Amniotic stem cell (primary cell): ENCODE data around the gene DONSON.
"Not testable (repeated sequence)": the region's sequence is repeated elsewhere in the genome, so short reads cannot be mapped to it uniquely, and the experiment has no call there.

Experiments
- DNase-seq: peaks from one replicate; lab custom pipeline; 2025; lab: John Stamatoyannopoulos, UW

DONSON gene, protein sequence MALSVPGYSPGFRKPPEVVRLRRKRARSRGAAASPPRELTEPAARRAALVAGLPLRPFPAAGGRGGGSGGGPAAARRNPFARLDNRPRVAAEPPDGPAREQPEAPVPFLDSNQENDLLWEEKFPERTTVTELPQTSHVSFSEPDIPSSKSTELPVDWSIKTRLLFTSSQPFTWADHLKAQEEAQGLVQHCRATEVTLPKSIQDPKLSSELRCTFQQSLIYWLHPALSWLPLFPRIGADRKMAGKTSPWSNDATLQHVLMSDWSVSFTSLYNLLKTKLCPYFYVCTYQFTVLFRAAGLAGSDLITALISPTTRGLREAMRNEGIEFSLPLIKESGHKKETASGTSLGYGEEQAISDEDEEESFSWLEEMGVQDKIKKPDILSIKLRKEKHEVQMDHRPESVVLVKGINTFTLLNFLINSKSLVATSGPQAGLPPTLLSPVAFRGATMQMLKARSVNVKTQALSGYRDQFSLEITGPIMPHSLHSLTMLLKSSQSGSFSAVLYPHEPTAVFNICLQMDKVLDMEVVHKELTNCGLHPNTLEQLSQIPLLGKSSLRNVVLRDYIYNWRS

DNA sequence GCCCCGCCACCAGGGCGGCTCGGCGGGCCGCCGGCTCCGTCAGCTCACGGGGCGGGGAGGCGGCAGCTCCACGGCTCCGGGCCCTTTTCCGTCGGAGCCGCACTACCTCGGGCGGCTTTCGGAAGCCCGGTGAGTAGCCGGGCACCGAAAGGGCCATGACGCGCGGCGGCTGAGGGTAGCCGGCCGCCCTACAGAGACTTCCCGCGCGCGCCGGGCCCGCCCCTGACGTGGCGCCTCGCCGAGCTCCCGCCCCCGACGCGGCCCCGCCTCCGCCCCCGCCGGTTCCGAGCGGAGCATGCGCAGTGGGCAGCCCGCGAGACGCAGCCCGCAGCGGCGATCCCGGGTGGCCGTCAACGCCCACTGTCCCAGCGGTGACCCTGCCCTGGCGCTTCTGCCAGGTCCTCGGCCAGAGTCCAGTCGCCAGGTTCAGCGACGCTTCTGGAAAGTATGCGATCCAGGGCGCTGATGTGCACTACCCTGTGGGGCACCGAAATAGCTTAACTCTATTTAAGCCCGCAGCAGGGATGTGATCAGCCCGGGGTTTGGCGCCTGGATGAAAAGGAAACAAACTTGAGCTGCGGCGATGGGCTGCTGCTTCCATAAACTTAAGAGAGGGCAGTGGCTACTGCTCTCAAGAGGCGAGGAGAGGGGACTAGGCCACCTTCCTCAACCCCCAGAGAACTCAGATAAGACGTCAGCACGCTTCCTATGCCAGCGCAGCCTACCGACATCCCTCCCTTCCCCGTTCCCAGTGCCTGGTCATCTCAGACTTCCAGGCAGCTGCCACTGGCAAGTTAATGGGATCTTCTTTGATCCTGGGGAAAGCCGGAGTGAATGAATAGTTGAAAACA is at the start of gene DONSON:
Gene DONSON, minus strand, starts transcription at position 200 of the 851 bp plus-strand sequence. Its CDS starts 43 bp downstream, at position 157.
- DNase-seq, result peak; percentile 57

DNA sequence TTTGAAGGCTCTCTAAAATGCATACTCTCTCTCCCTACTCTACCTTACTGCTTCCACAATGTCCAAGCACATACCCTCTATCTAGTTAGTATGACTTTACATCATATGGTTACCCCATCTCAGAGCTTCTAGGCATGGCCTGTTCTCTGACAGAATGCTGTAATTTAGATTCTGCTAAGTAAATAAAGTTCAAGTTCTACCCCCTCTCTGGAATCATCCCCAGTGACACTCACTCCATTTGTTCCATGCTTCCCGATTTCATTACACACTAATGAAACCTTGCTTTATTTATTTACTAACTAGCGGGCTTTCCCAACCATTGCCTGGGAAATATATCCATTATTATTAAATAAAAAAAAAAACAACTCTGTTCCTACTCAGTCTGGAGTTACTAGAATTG is 45.8 kb upstream of the DONSON start:
- DNase-seq, result no peak

DNA sequence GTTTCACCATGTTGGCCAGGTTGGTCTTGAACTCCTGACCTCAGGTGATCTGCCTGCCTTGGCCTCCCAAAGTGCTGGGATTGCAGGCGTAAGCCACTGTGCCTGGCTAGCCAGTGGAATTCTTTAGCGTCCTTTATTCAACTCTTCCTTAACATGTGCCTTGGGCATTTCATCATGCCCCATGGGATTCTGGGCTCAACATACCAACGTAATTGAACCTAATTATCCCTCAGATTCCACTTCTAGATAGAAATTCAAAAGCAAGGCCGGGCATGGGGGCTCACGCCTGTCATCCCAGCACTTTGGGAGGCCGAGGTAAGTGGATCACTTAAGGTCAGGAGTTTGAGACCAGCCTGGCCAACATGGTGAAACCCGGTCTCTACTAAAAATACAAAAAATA is 37.7 kb upstream of the DONSON start:
- DNase-seq, result not testable (repeated sequence)

DNA sequence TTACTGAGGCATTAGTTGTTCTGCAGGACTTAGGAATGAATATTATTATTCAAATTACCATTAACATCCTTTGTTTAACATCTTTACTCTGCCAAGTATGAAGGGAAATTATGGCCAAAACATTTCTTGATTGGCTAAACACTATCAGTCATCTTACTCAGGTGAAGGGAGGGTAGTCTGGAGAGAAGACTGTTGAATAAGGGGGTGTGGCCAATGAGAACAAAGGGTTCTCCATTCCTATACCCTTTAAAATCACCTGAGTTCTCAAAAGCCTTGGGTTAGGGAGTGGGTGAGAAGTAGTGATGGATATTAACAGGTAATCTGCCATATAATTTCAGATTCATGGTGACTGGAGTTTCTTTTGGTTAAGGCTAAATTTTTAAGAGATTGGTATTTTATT is 33.8 kb upstream of the DONSON start:
- no peak for DNase-seq

DNA sequence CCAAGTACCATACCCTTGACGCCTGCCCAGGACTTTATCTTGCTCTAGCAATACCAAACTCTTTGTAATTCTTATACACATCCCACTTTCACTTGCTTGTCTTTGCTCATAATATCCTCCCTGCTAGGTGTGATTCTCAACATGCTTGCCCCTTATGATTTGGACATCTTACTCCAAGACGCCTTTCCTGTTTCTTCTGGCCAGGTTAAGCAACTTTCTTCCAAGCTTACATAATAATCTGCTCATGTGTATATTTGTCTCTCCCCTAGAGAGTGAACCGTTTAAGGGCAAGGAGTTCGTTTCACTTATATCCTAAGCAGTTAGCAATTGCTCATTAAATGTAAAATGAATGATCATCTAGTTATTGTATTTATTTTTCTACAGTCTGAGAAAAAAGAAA is 31.2 kb upstream of the DONSON start:
- DNase-seq, result no peak

DNA sequence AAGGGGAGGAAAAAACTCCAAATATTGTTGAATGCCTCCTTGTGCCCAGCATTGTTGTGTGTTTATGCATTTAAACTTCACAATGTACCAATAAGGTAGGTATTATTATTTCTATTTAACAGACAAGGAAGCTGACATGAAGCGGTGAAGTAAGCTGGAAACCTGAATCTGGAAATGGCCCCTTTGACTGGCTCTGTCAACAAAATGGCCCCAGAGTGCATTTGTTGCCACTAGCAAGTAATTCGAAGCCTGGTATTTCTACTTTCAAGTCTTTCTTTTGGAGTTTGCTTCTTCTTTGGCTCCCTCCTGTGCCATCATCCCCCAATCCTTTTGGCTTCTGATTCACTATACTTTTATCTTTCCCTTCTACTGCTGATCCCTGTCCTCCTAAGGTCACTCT is 29.9 kb upstream of the DONSON start:
- no peak for DNase-seq

DNA sequence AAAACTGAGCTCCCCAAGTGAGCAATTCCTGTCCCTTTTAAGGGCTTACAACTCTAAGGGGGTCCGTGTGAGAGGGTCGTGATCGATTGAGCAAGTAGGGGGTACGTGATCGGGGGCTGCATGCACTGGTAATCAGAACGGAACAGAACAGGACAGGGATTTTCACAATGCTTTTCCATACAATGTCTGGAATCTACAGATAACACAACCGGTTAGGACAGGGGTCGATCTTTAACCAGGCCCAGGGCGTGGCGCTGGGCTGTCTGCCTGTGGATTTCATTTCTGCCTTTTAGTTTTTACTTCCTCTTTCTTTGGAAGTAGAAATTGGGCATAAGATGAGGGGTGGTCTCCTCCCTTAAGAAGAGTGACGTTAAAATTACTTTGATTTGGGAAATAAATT is 29.1 kb upstream of the DONSON start:
- DNase-seq, result not testable (repeated sequence)

DNA sequence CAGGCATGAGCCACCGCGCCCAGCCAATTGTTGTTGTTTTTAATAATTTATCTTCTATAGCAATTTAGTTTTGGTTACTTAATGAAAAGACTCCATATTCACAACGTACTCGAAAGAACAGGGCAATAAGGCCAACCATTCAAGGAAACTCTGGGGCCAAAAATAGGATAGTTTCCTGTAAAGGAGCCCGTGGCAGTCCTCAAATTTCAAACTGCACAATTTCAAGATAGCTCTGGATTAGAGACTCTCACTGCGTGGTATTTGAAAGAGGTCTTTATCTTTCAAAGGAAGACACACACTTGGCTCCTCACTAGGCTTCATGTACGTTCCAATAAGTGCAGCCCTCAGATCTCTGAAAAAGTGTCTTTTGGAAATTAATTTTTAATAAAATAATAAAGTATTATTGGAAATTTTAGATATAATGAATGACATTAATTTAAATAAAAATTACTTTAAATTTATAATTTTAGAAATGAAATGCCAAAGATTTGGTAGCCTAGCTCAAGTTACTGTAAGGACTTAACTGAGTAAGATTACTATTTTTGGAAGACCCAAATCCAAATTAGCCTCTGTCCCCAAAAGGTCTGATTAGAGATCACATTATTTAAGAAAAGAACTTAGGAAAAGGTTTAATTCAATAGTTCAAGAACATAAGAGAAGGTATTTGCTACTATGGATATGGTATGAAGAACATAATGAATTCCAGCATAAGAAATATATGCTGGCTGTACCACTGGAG is 22.7 kb upstream of the DONSON start:
- no peak for DNase-seq

DNA sequence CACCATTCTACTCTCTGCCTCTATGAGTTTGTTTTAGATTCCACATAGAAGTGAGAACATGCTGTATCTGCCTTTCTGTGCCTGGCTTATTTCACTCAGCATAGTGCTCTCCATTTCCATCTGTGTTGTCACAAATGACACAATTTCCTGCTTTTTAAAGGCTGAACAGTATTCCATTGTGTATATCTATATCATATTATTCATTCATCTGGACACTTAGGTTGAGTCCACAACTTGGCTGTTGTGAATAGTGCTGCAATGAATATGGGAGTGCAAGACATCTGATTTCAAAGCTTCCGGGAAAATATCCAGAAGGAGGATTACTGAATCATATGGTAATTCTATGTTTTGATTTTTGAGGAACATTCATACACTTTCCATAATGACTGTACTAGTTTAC is 20.1 kb upstream of the DONSON start:
- DNase-seq, result no peak

DNA sequence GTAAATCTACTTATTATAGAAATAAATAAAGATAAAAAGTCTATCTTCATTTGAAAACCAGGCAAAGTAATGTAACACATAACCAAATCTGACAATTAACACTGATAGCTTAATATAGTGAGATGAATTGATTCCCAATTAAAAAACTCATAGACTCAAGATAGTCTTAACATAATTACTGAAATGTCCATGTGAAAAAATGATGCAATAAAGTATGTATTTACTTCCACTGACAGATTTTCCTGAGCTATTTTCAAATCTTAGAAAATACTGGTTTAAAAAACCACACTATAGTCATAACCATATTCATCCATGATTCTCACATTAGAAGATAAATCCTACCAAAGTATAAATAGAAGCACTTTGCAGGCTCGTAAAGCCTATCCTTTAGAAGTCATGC is 9.6 kb upstream of the DONSON start:
- no peak for DNase-seq

DNA sequence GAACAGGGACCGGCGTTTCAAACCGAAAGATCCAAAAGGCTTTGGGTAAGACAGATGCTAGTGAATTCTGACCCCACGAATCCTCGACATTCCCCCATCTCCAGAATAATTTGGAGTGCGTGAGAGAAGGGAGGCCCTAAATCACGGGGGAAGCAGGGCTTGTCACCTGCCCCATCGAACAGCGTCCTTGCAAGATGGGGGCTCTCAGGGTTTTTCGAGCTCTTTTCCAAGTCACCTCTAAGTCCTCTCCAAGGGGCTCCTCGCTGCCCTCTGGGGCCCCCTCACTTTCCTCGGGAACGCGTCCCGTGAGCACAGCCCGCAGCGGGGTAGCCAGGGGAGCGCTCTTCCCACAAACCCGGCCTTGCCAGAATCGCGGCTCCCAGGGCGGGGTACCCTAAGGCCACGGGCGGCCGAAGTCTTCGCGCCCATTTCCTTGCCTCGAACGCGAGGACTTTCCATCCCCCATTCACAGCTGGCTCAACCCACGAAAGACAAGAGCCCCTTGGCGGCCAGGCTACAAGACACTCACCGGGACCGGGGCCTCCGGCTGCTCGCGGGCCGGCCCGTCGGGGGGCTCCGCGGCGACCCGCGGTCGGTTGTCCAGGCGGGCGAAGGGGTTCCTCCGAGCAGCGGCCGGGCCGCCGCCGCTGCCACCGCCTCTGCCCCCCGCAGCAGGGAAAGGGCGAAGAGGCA is 546 bp downstream of the DONSON start:
- DNase-seq, result no peak

DNA sequence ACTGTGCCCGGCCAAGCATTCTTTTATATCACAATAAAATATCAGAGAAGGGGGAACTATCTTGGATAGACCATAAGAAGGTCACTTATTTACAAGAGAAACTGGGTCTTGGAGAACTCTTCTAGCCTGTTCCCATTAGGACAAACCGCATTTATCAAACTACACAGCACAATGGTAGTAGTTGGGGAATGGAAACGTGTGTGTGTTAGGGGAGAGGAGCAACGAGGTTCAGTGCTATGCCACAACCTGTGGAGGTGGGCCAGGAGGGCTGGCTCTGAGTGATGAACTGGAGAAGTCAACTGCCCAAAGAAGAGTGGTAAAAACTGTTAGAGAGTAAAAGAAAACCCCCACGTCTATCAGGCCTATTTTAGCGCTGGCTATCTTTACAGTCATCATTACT is 1.6 kb downstream of the DONSON start:
- no peak for DNase-seq

DNA sequence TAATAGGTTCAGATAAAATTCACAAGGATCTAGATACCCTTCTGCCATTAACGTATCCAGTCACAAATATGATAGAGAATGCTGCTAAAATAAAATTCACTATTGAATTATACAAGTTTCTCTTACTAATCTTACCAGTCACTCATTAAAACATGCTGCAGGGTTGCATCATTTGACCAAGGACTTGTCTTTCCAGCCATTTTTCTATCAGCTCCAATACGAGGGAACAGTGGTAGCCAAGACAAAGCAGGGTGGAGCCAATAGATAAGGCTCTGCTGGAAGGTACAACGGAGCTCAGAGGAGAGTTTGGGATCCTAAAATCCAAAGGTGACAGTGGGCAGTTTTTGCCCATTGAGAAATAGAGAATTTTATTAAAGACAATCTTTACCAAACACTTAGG is 4.0 kb downstream of the DONSON start:
- DNase-seq, result no peak

DNA sequence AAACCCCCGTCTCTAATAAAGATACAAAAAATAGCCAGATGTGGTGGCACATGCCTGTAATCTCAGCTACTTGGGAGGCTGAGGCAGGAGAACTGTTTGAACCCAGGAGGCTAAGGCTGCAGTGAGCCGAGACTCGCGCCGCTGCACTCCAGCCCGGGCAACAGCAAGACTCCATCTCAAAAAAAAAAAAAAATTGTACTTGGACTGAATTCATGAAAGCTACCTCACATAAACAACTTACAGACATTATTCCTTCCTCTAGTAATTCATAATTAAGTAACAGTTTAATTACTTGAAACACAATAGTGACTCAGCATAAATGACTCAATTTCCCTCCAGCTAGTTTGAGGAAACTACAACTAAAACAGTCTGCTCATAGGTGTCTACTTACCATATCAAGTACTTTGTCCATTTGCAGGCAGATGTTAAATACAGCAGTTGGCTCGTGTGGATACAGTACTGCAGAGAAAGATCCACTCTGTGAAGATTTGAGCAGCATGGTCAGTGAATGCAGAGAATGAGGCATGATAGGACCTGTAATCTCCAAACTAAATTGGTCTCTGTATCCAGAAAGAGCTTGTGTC is 9.4 kb downstream of the DONSON start:
- DNase-seq, result no peak

DNA sequence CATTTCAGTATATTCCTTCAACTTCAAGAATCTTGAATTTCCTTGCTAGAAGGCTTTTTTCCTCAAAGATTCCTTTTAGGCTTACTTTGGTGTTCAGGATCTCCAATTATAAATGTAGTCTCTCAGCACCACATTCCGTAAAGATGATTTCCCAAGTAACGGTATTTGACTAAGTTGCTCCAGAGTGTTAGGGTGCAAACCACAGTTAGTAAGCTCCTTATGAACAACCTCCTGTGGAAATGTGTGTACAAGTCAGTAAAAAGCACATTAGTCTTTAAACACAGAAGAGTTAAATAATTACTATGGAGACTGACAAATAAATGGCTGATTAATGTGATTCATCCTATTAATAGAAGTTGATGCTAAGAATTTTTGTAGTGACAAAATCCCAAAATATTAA is 10.3 kb downstream of the DONSON start:
- DNase-seq, result no peak

DNA sequence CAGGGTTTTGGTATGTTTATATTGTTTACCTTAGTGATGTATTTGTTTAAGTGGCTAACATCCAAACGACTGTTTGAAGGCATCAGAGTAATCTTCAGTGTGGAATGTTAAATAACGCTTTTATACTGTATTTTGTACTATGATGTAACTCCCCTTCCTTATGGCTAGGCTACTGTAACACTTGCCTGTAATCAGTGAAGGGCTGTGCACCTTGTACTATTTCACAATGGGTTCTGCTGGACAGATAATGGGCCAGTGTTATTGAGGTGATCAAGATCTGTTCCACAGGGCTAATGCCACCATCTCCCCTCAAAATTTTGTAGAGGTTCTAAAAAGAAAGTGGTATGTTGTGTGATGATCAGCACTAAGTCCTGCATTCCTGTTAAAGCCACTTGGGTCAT is 11.7 kb downstream of the DONSON start:
- not testable (repeated sequence) for DNase-seq

DNA sequence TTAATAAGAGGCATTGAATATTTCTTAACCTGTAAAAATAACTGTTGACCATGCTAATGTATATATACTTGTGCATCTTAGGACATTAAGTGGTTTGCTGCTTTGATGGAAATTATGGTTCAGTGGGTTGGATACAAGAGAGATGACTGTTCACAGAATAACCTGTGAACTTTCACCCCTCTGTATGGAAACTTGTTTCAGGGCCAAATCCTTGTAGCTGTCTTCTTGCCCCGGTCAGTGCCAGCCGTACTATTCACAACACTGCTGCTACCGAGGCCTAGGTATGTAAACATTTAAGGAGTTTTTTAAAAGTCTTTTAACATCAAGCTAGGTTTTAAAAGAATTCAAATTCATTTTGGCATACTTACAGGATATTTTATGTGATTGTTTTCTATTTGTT is 16.1 kb downstream of the DONSON start:
- no peak for DNase-seq

DNA sequence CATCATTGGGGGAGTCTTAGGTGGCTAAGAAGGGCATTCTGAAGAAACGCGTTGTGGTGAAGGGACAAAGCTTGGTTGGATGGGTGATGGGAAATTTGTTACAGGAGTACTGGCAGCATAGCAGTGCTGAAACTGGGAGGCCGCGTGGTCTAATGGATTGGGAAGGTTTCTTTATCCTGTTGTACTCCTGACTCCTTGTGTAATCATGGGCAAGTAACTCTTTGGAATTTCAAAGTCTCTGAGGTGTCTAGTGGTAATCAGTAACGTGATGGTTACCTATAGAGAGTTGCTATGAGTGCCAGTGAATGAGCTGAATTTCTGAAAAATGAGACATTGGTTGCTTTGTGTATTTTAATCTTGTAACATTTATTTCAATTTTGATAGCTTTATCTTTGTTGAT is 18.5 kb downstream of the DONSON start:
- no peak for DNase-seq

DNA sequence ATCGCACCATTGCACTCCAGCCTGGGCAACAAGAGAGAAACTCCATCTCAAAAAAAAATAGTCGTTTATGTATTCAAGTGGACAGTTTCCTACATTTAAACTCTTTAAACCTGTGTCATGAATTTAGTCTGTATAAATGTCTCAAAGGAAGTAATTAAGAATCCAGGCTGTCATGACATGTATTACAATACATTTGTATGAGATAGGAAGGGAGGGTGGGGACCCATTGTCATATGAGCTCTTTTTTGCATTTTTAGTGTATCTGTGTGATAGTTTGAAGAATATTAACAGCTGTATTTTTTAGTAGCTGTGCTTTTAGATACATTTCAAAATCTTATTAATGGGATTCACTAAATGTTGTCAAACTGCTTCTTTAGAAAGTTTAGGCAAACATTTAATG is 20.0 kb downstream of the DONSON start:
- no peak for DNase-seq

DNA sequence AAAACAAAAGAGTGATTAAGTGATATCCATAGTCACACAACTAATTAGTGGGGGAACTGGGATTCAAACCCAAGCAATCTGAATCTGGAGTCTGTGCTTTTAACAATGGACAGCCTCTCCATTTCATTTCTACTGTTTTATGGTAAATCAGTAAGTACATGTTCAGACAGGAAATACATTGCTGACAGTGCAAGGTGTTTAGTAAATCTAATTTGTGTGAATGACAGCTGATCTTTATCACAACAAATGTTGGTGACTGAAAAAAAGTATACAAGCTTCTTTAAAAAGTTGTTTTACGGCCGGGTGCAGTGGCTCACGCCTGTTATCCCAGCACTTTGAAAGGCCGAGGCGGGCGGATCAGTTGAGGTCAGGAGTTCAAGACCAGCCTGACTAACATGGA is 20.6 kb downstream of the DONSON start:
- DNase-seq, result no peak

DNA sequence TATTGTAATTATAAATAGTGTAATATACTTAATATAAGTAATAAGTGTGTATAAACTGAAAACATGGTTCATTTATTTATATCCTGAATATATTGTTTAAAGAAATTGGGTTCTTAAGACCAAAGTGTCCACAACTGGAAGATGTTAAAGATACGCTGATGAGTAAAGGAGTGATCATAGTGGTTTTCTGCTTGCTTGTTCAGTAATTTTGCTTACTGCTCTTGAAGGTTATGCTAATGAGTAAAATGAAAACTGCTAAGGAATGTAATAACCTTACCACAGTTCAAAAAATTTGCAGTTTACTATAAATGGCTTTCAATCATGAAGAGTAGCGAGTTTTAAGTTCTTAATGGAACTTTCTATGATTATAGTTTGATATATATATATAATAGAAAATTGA is 22.0 kb downstream of the DONSON start:
- DNase-seq, result no peak
